Osteocyte (in vitro differentiated cells): ENCODE results near the gene CDC42BPB. TPM values are rescaled to one million over a fixed set of nuclear protein-coding genes. Genes with fewer than 3 reads are reported as not detected.

Source experiments
- DNase-seq: peaks from one replicate; pipeline ENCODE4 v3.0.0; 2021; ENCODE audit warnings: mixed read lengths; ENCODE audit not compliant: unreplicated experiment; ENCODE audit errors: extremely low spot score
- H3K27ac Mint-ChIP-seq: one replicate; pipeline ENCODE4 v1.8.0; 2021; ENCODE audit warnings: mild to moderate bottlenecking, mixed read lengths; ENCODE audit not compliant: unreplicated experiment
- H3K27me3 Mint-ChIP-seq: one replicate; pipeline ENCODE4 v1.8.0; 2021; ENCODE audit warnings: mixed read lengths; ENCODE audit not compliant: unreplicated experiment
- H3K36me3 Mint-ChIP-seq: one replicate; pipeline ENCODE4 v1.8.0; 2021; ENCODE audit warnings: mixed read lengths; ENCODE audit not compliant: unreplicated experiment
- H3K4me1 Mint-ChIP-seq: one replicate; pipeline ENCODE4 v1.8.0; 2021; ENCODE audit warnings: mixed read lengths; ENCODE audit not compliant: unreplicated experiment
- H3K4me3 Mint-ChIP-seq: one replicate; pipeline ENCODE4 v1.8.0; 2021; ENCODE audit warnings: mild to moderate bottlenecking, moderate library complexity, mixed read lengths; ENCODE audit not compliant: unreplicated experiment
- H3K9me3 Mint-ChIP-seq: one replicate; pipeline ENCODE4 v1.8.0; 2021; ENCODE audit warnings: mixed read lengths; ENCODE audit not compliant: unreplicated experiment
- CTCF ChIP-seq: fragments of 200-600 bp; sonication (generic); IDR thresholded peaks from 2 replicates; pipeline ENCODE4 v1.5.0; 2021; ENCODE audit warnings: antibody characterized with exemption, mild to moderate bottlenecking, moderate library complexity
- total RNA-seq: library from RNA; stranded (reverse); gene quantifications from 2 replicates; pipeline ENCODE4 v1.2.1, GENCODE V29; 2021

The CDC42BPB gene
- total RNA-seq, 1 donor from 2014 or later, result 99.0 TPM

- H3K27ac Mint-ChIP-seq, result no peak overlapping the region
- H3K36me3 Mint-ChIP-seq, result no peaks in the 10 kb centered on the region
- H3K4me1 Mint-ChIP-seq, result peaks cover 2% of the 10 kb centered on the region
- TF ChIP-seq CTCF, result no peak
- H3K27me3 Mint-ChIP-seq, result no peaks in the 10 kb centered on the region
- H3K9me3 Mint-ChIP-seq, result no peaks in the 10 kb centered on the region
- no peak for DNase-seq
- H3K4me3 Mint-ChIP-seq, result no peak overlapping the region
Measured at GRCh38 chr14:102925646-102926045, 131.7 kb downstream of the CDC42BPB start.

GRCh38 chr14:102924632-102925588 lies 132.4 kb downstream of the CDC42BPB start:
- no peaks in the 10 kb centered on the region for H3K27me3 Mint-ChIP-seq
- H3K4me3 Mint-ChIP-seq, result no peak overlapping the region
- TF ChIP-seq CTCF, result no peak
- no peaks in the 10 kb centered on the region for H3K36me3 Mint-ChIP-seq
- H3K9me3 Mint-ChIP-seq, result no peaks in the 10 kb centered on the region
- no peak overlapping the region for H3K27ac Mint-ChIP-seq
- DNase-seq, result no peak
- H3K4me1 Mint-ChIP-seq, result peaks cover 2% of the 10 kb centered on the region

GRCh38 chr14:102923925-102924486 lies 133.3 kb downstream of the CDC42BPB start:
- no peak for DNase-seq
- Mint-ChIP-seq H3K4me1 (peaks cover 2% of the 10 kb centered on the region), H3K36me3 (no peaks in the 10 kb centered on the region), H3K9me3 (no peaks in the 10 kb centered on the region), H3K27ac (no peak overlapping the region), H3K4me3 (no peak overlapping the region), H3K27me3 (no peaks in the 10 kb centered on the region)
- no peak for TF ChIP-seq CTCF

GRCh38 chr14:102923201-102923924 lies 134.0 kb downstream of the CDC42BPB start:
- DNase-seq, result no peak
- H3K4me3 Mint-ChIP-seq, result no peak overlapping the region
- H3K4me1 Mint-ChIP-seq, result no peaks in the 10 kb centered on the region
- H3K9me3 Mint-ChIP-seq, result no peaks in the 10 kb centered on the region
- H3K27me3 Mint-ChIP-seq, result no peaks in the 10 kb centered on the region
- no peaks in the 10 kb centered on the region for H3K36me3 Mint-ChIP-seq
- H3K27ac Mint-ChIP-seq, result no peak overlapping the region
- no peak for TF ChIP-seq CTCF
